Loucy (cell line): ENCODE results near the gene MYO1E.
A peak's percentile ranks its signal among the peaks of the same experiment; 100 is the strongest.

Experiments
- H2AFZ ChIP-seq: fragments of 200-600 bp; sonication (generic); 2 replicates; pipeline ENCODE4 v1.6.0; 2016; ENCODE audit warnings: antibody characterized with exemption, mild to moderate bottlenecking, low read length, moderate library complexity
- H3F3A ChIP-seq: fragments of 200-600 bp; 2 replicates; pipeline ENCODE4 v1.6.0; 2016; ENCODE audit warnings: antibody characterized with exemption, low read depth, mild to moderate bottlenecking
- H3K27me3 ChIP-seq: fragments of 200-600 bp; sonication (generic); 2 replicates; pipeline ENCODE4 v1.6.1; 2014; ENCODE audit warnings: low read length, mild to moderate bottlenecking; ENCODE audit not compliant: insufficient read depth, poor library complexity, severe bottlenecking
- H3K36me3 ChIP-seq: fragments of 200-600 bp; sonication (generic); 2 replicates; pipeline ENCODE4 v1.6.1; 2016; ENCODE audit warnings: low read length; ENCODE audit not compliant: insufficient read depth
- H3K4me1 ChIP-seq: fragments of 200-600 bp; sonication (generic); 2 replicates; pipeline ENCODE4 v1.5.1; 2014; ENCODE audit warnings: low read length, mild to moderate bottlenecking; ENCODE audit not compliant: insufficient read depth, poor library complexity, severe bottlenecking
- H3K4me2 ChIP-seq: fragments of 200-600 bp; sonication (generic); 2 replicates; pipeline ENCODE4 v1.6.0; 2014; ENCODE audit warnings: antibody characterized with exemption, low read length, low read depth, mild to moderate bottlenecking; ENCODE audit not compliant: poor library complexity, severe bottlenecking
- H3K4me3 ChIP-seq: fragments of 200-600 bp; sonication (generic); 2 replicates; pipeline ENCODE4 v1.5.1; 2014; ENCODE audit warnings: low read length, mild to moderate bottlenecking, mixed read lengths; ENCODE audit not compliant: poor library complexity, severe bottlenecking
- H3K79me2 ChIP-seq: fragments of 200-600 bp; sonication (generic); 2 replicates; pipeline ENCODE4 v1.6.1; 2014; ENCODE audit warnings: low read length; ENCODE audit not compliant: insufficient read depth
- H3K9ac ChIP-seq: fragments of 200-600 bp; sonication (generic); 2 replicates; pipeline ENCODE4 v1.6.0; 2014; ENCODE audit warnings: mild to moderate bottlenecking, low read depth, low read length, moderate library complexity; ENCODE audit not compliant: poor library complexity, severe bottlenecking
- H3K9me2 ChIP-seq: fragments of 200-600 bp; sonication (generic); replicated peaks from 2 replicates; pipeline ENCODE4 v1.6.1; 2016; ENCODE audit warnings: low read depth, low read length, mixed read lengths
- H3K9me3 ChIP-seq: fragments of 200-600 bp; sonication (generic); 2 replicates; pipeline ENCODE4 v1.6.1; 2014; ENCODE audit warnings: mild to moderate bottlenecking, antibody characterized with exemption, low read length, low read depth; ENCODE audit not compliant: insufficient read depth
- H4K20me1 ChIP-seq: fragments of 200-600 bp; sonication (generic); 2 replicates; pipeline ENCODE4 v1.6.0; 2014; ENCODE audit warnings: antibody characterized with exemption, low read length, mild to moderate bottlenecking; ENCODE audit not compliant: insufficient read depth, poor library complexity, severe bottlenecking
- CTCF ChIP-seq: fragments of 200-600 bp; sonication (generic); conservative IDR thresholded peaks from 2 replicates; pipeline ENCODE4 v1.5.1; 2014; ENCODE audit warnings: mild to moderate bottlenecking, antibody characterized with exemption, low read length
- EZH2phosphoT487 ChIP-seq: fragments of 200-600 bp; IDR thresholded peaks from 2 replicates; pipeline ENCODE4 v1.6.1; 2018; ENCODE audit warnings: antibody characterized with exemption, mild to moderate bottlenecking, moderate library complexity, borderline replicate concordance

Gene MYO1E

GRCh38 chr15:59116771-59117170 lies 255.9 kb downstream of the MYO1E start:
- Histone ChIP-seq H3F3A (no peaks in the 10 kb centered on the region), H3K9ac (no peak overlapping the region), H3K79me2 (peaks cover 83% of the 10 kb centered on the region), H3K9me3 (no peaks in the 10 kb centered on the region), H2AFZ (no peak overlapping the region), H3K4me1 (peaks cover 9% of the 10 kb centered on the region), H3K4me2 (no peak overlapping the region), H3K4me3 (no peak overlapping the region), H4K20me1 (peaks cover 5% of the 10 kb centered on the region), H3K36me3 (peaks cover 82% of the 10 kb centered on the region), H3K27me3 (no peaks in the 10 kb centered on the region), H3K9me2 (no peaks in the 10 kb centered on the region)
- TF ChIP-seq EZH2phosphoT487 (no peak), CTCF (no peak)

- Histone ChIP-seq H3K36me3 (peaks cover 85% of the 10 kb centered on the region), H3F3A (no peaks in the 10 kb centered on the region), H3K4me3 (no peak overlapping the region)
These were observed 256.5 kb downstream of the MYO1E start for GRCh38 chr15:59116141-59116540.

GRCh38 chr15:59115047-59115446 lies 257.6 kb downstream of the MYO1E start:
- Histone ChIP-seq H3K4me1 (peaks cover 26% of the 10 kb centered on the region), H4K20me1 (peaks cover 20% of the 10 kb centered on the region), H3K27me3 (no peaks in the 10 kb centered on the region), H3K4me2 (no peak overlapping the region), H3K9me3 (no peaks in the 10 kb centered on the region), H3K9me2 (no peaks in the 10 kb centered on the region), H3K36me3 (peaks cover 85% of the 10 kb centered on the region), H3K4me3 (no peak overlapping the region), H3K79me2 (peaks cover 84% of the 10 kb centered on the region), H3F3A (no peaks in the 10 kb centered on the region), H3K9ac (no peak overlapping the region), H2AFZ (no peak overlapping the region)
- no peak for TF ChIP-seq CTCF
- TF ChIP-seq EZH2phosphoT487: no peak

More at GRCh38 chr15:59116141-59116540, 256.5 kb downstream of the MYO1E start:
- TF ChIP-seq EZH2phosphoT487 (no peak), CTCF (no peak)
- Histone ChIP-seq H3K9ac (no peak overlapping the region), H3K9me2 (no peaks in the 10 kb centered on the region), H3K27me3 (no peaks in the 10 kb centered on the region), H3K4me1 (peaks cover 15% of the 10 kb centered on the region), H2AFZ (no peak overlapping the region), H3K79me2 (peaks cover 84% of the 10 kb centered on the region), H3K4me2 (peak overlapping the region; percentile 3), H4K20me1 (peaks cover 11% of the 10 kb centered on the region), H3K9me3 (no peaks in the 10 kb centered on the region)
